ENCODE measurements around the gene MEGF6.

The MEGF6 gene

GRCh38 chr1:3552176-3552575 lies 59.1 kb downstream of the MEGF6 start:
- TF ChIP-seq, protein P1, sequence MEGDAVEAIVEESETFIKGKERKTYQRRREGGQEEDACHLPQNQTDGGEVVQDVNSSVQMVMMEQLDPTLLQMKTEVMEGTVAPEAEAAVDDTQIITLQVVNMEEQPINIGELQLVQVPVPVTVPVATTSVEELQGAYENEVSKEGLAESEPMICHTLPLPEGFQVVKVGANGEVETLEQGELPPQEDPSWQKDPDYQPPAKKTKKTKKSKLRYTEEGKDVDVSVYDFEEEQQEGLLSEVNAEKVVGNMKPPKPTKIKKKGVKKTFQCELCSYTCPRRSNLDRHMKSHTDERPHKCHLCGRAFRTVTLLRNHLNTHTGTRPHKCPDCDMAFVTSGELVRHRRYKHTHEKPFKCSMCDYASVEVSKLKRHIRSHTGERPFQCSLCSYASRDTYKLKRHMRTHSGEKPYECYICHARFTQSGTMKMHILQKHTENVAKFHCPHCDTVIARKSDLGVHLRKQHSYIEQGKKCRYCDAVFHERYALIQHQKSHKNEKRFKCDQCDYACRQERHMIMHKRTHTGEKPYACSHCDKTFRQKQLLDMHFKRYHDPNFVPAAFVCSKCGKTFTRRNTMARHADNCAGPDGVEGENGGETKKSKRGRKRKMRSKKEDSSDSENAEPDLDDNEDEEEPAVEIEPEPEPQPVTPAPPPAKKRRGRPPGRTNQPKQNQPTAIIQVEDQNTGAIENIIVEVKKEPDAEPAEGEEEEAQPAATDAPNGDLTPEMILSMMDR (IDR thresholded peaks at IDR 0.05): no peak
- DNase-seq: no peak
- H3K27ac ChIP-seq: peak overlapping the region in 1 of 2 donors; percentile 17
- no peaks in the 10 kb centered on the region for H3K27me3 ChIP-seq
- H3K4me3 ChIP-seq: no peak overlapping the region
- H3K36me3 ChIP-seq: no peaks in the 10 kb centered on the region
- H3K9me3 ChIP-seq: no peaks in the 10 kb centered on the region
- peaks cover 0 to 79% (median 61%) of the 10 kb centered on the region in 4 donors for H3K4me1 ChIP-seq
- intact Hi-C loops (cut with DNase I; ENCODE audit: low total_unique reads): loop anchor here (5.0 kb wide), 1 partner anchor 60 kb away; no protein-coding TSS in a partner anchor

DNA sequence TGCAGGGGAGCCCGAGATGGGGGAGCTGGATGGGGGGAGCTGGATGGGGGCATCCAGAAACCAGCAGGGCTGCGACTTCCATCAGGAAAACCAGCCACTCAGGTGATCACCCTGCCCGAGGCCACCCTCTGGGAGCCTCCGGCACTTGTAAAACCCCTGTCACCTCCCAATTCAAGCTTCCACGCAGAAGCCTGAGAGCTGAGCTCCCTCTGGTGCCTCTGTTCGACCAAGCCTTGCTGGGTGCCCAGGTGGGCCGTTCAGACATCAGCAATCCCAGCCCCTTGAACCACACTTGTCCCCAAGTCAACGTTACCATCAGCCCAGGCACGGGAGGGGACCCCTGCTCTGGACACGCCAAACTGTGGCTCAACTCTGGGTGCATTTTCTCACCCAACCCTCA lies 59.6 kb downstream of the MEGF6 start:
- peaks cover 0 to 79% (median 64%) of the 10 kb centered on the region in 4 donors for H3K4me1 ChIP-seq
- H3K27me3 ChIP-seq: no peaks in the 10 kb centered on the region

DNA sequence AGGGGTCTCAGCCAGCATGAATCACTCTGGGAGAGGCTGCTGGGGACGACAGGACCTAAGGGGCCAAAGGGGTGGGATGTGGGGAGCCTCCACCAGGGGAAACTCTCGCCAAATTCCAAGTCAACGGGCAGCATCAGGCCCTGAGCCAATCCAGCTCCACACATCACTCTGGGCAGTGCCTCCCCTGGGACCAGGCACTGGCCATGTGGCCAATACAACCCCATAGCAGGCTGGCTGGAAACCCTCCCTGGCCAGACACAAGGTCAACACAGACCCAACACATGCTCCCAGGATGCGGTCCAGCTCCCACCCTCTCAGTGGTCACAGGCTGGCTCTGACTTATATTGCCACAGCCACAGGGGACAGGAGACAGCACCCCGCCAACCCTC lies 60.0 kb downstream of the MEGF6 start:
- no peak overlapping the region for H3K4me3 ChIP-seq
- intact Hi-C loops (cut with DNase I; ENCODE audit: low total_unique reads): loop anchor here (5.0 kb wide), 1 partner anchor 59 kb away; no protein-coding TSS in a partner anchor
- H3K27me3 ChIP-seq: no peaks in the 10 kb centered on the region
- H3K9me3 ChIP-seq: no peaks in the 10 kb centered on the region
- TF ChIP-seq, protein P1 (IDR thresholded peaks at IDR 0.05): no peak
- peaks cover 0 to 79% (median 64%) of the 10 kb centered on the region in 4 donors for H3K4me1 ChIP-seq
- H3K27ac ChIP-seq: no peak overlapping the region
- DNase-seq: peak; percentile 62 to 93
- H3K36me3 ChIP-seq: no peaks in the 10 kb centered on the region

More for the DNA sequence above, 59.6 kb downstream of the MEGF6 start:
- H3K36me3 ChIP-seq: no peaks in the 10 kb centered on the region
- H3K9me3 ChIP-seq: no peaks in the 10 kb centered on the region
- H3K4me3 ChIP-seq: no peak overlapping the region
- TF ChIP-seq, protein P1 (IDR thresholded peaks at IDR 0.05): peak; percentile 19 to 29
- H3K27ac ChIP-seq: peak overlapping the region in 1 of 2 donors; percentile 17
- DNase-seq: no peak
- intact Hi-C loops (cut with DNase I; ENCODE audit: low total_unique reads): loop anchor here (5.0 kb wide), 1 partner anchor 59 kb away; no protein-coding TSS in a partner anchor

GRCh38 chr1:3550511-3551289 lies 60.6 kb downstream of the MEGF6 start:
- TF ChIP-seq, protein P1 (IDR thresholded peaks at IDR 0.05): no peak
- DNase-seq: no peak
- Histone ChIP-seq H3K27ac (no peak overlapping the region), H3K9me3 (no peaks in the 10 kb centered on the region), H3K4me1 (peaks cover 0 to 79% (median 69%) of the 10 kb centered on the region in 4 donors), H3K27me3 (no peaks in the 10 kb centered on the region), H3K36me3 (no peaks in the 10 kb centered on the region), H3K4me3 (no peak overlapping the region)
- intact Hi-C loops (cut with DNase I; ENCODE audit: low total_unique reads): loop anchor here (5.0 kb wide), 1 partner anchor 58 kb away; no protein-coding TSS in a partner anchor

- H3K4me3 ChIP-seq: no peak overlapping the region
- intact Hi-C loops (cut with DNase I; ENCODE audit: low total_unique reads): no loop called here
- H3K27ac ChIP-seq: peak overlapping the region in 1 of 2 donors; percentile 56
- TF ChIP-seq, protein P1 (IDR thresholded peaks at IDR 0.05): no peak
- H3K27me3 ChIP-seq: no peaks in the 10 kb centered on the region
- H3K4me1 ChIP-seq: peaks cover 0 to 96% (median 76%) of the 10 kb centered on the region in 4 donors
- H3K9me3 ChIP-seq: no peaks in the 10 kb centered on the region
- no peak for DNase-seq
- H3K36me3 ChIP-seq: no peaks in the 10 kb centered on the region
These were observed 62.4 kb downstream of the MEGF6 start for GRCh38 chr1:3548895-3549294.
